OCI-LY1 (cell line): Measurements from ENCODE around the gene DRAP1.

Experiments
- H2AFZ ChIP-seq: fragments of 200-600 bp; sonication (generic), shearing (Covaris generic); 2 replicates; pipeline ENCODE4 v1.6.0; 2014; ENCODE audit warnings: antibody characterized with exemption, mild to moderate bottlenecking, low read length
- H3F3A ChIP-seq: fragments of 200-600 bp; sonication (generic), shearing (Covaris generic); 2 replicates; pipeline ENCODE4 v1.6.0; 2014; ENCODE audit warnings: mild to moderate bottlenecking, antibody characterized with exemption, low read length, moderate library complexity; ENCODE audit not compliant: insufficient read depth
- H3K27ac ChIP-seq: fragments of 200-600 bp; sonication (generic); 2 replicates; pipeline ENCODE4 v1.5.1; 2014; ENCODE audit warnings: low read length, mixed run types, mild to moderate bottlenecking, low read depth; ENCODE audit not compliant: poor library complexity, severe bottlenecking
- H3K27me3 ChIP-seq: fragments of 200-600 bp; sonication (generic); 2 replicates; pipeline ENCODE4 v1.6.0; 2014; ENCODE audit warnings: antibody characterized with exemption, mild to moderate bottlenecking, low read length, moderate library complexity; ENCODE audit not compliant: insufficient read depth
- H3K36me3 ChIP-seq: fragments of 200-600 bp; sonication (generic); 2 replicates; pipeline ENCODE4 v1.6.1; 2014; ENCODE audit warnings: mild to moderate bottlenecking, antibody characterized with exemption, low read length, moderate library complexity, mixed read lengths; ENCODE audit not compliant: insufficient read depth
- H3K4me1 ChIP-seq: fragments of 200-600 bp; sonication (generic); 2 replicates; pipeline ENCODE4 v1.5.1; 2014; ENCODE audit warnings: mild to moderate bottlenecking, low read length, moderate library complexity; ENCODE audit not compliant: insufficient read depth, severe bottlenecking
- H3K4me2 ChIP-seq: fragments of 200-600 bp; sonication (generic), shearing (Covaris generic); 2 replicates; pipeline ENCODE4 v1.6.1; 2014; ENCODE audit warnings: low read length
- H3K4me3 ChIP-seq: fragments of 200-600 bp; sonication (generic); 2 replicates; pipeline ENCODE4 v1.5.1; 2014; ENCODE audit warnings: low read length, low read depth, mild to moderate bottlenecking, mixed read lengths; ENCODE audit not compliant: poor library complexity, severe bottlenecking
- H3K79me2 ChIP-seq: fragments of 200-600 bp; shearing (Covaris generic); 2 replicates; pipeline ENCODE4 v1.6.1; 2016; ENCODE audit warnings: mixed run types, low read length, mixed read lengths; ENCODE audit not compliant: insufficient read depth
- H3K9ac ChIP-seq: fragments of 200-600 bp; sonication (generic), shearing (Covaris generic); 2 replicates; pipeline ENCODE4 v1.6.1; 2014; ENCODE audit warnings: mild to moderate bottlenecking, low read length, mixed read lengths
- H3K9me2 ChIP-seq: fragments of 200-600 bp; sonication (generic), shearing (Covaris generic); 2 replicates; pipeline ENCODE4 v1.6.1; 2014; ENCODE audit warnings: low read depth, mild to moderate bottlenecking, low read length, mixed read lengths
- H3K9me3 ChIP-seq: fragments of 200-600 bp; shearing (Covaris generic); 2 replicates; pipeline ENCODE4 v1.6.1; 2014; ENCODE audit warnings: low read length, mixed read lengths
- H4K20me1 ChIP-seq: fragments of 200-600 bp; sonication (generic), shearing (Covaris generic); 2 replicates; pipeline ENCODE4 v1.6.0; 2016; ENCODE audit warnings: mild to moderate bottlenecking, low read length; ENCODE audit not compliant: insufficient read depth
- CTCF ChIP-seq: fragments of 200-600 bp; sonication (generic), shearing (Covaris generic); IDR thresholded peaks from 2 replicates; pipeline ENCODE4 v1.5.1; 2017; ENCODE audit warnings: mild to moderate bottlenecking, antibody characterized with exemption, low read length, moderate library complexity, mixed read lengths
- EZH2 ChIP-seq: fragments of 200-600 bp; sonication (generic), shearing (Covaris generic); IDR thresholded peaks from 2 replicates; pipeline ENCODE4 v1.8.0; 2017; ENCODE audit warnings: borderline replicate concordance, mixed run types, mild to moderate bottlenecking, antibody characterized with exemption, low read length, moderate library complexity, mixed read lengths

Gene DRAP1

GRCh38 chr11:65944767-65945166, 25.5 kb downstream of the DRAP1 start:
- Histone ChIP-seq H3K27ac (no peak overlapping the region), H3F3A (no peaks in the 10 kb centered on the region), H3K4me1 (no peaks in the 10 kb centered on the region), H3K4me2 (no peak overlapping the region), H3K9ac (no peak overlapping the region), H3K9me3 (no peaks in the 10 kb centered on the region), H3K9me2 (no peaks in the 10 kb centered on the region), H3K79me2 (no peaks in the 10 kb centered on the region), H4K20me1 (no peaks in the 10 kb centered on the region), H3K36me3 (no peaks in the 10 kb centered on the region), H2AFZ (no peak overlapping the region), H3K4me3 (no peak overlapping the region), H3K27me3 (0 out of 2 replicates have a peak, but pooled peaks cover 4% of the 10 kb centered on the region)
- no peak for TF ChIP-seq EZH2
- TF ChIP-seq CTCF: no peak

- Histone ChIP-seq H3K27me3 (0 out of 2 replicates have a peak, but pooled peaks cover 4% of the 10 kb centered on the region), H2AFZ (no peak within 1 kb of the TSS), H3K9ac (no peak within 1 kb of the TSS), H3K4me1 (no peaks in the 10 kb centered on the region), H4K20me1 (no peaks in the 10 kb centered on the region), H3K36me3 (no peaks in the 10 kb centered on the region), H3K9me2 (no peaks in the 10 kb centered on the region), H3K4me3 (no peak within 1 kb of the TSS), H3K4me2 (no peak within 1 kb of the TSS), H3F3A (no peaks in the 10 kb centered on the region), H3K79me2 (no peaks in the 10 kb centered on the region), H3K9me3 (no peaks in the 10 kb centered on the region), H3K27ac (no peak within 1 kb of the TSS)
- TF ChIP-seq EZH2 (no peak), CTCF (no peak)
These were observed 26.2 kb downstream of the DRAP1 start, which contains the start of gene TSGA10IP for GRCh38 chr11:65945430-65945911. Gene TSGA10IP (plus strand): TSS chr11:65945480. CDS start chr11:65945676, 196 bp downstream.

- Histone ChIP-seq H3F3A (no peaks in the 10 kb centered on the region), H3K4me3 (no peak overlapping the region), H3K79me2 (no peaks in the 10 kb centered on the region), H3K36me3 (no peaks in the 10 kb centered on the region), H3K27ac (no peak overlapping the region), H3K9me2 (no peaks in the 10 kb centered on the region), H3K4me2 (no peak overlapping the region), H2AFZ (no peak overlapping the region), H3K9ac (no peak overlapping the region), H3K9me3 (no peaks in the 10 kb centered on the region), H4K20me1 (no peaks in the 10 kb centered on the region), H3K27me3 (0 out of 2 replicates have a peak, but pooled peaks cover 4% of the 10 kb centered on the region), H3K4me1 (no peaks in the 10 kb centered on the region)
- TF ChIP-seq CTCF (no peak), EZH2 (no peak)
These were observed 26.8 kb downstream of the DRAP1 start for GRCh38 chr11:65945941-65946558.
